A673 (cell line): ENCODE data around the gene ADARB2. TPM values are rescaled to one million over a fixed set of nuclear protein-coding genes. Genes with fewer than 3 reads are reported as not detected.

Experiments used
- BruUV-seq: library from RNA; stranded (reverse); fragments of 400-500 nt; replicated peaks from 2 replicates; lab custom pipeline; 2021; lab: Mats Ljungman, UMichigan
- CTCF ChIA-PET: fragments of 300-600 bp; sonication (Branson Sonifier 250); formaldehyde crosslinking; loops from one replicate; lab custom pipeline; 2022; ENCODE audit warnings: antibody characterized with exemption; lab: Charles Lee
- POLR2A ChIA-PET: fragments of 300-600 bp; sonication (Branson Sonifier 250); formaldehyde crosslinking; loops from one replicate; lab custom pipeline; 2022; ENCODE audit warnings: antibody characterized with exemption; ENCODE audit not compliant: low non-redundant PET; lab: Charles Lee
- DNase-seq: peaks from one replicate; pipeline ENCODE4 v3.0.0-alpha.2; 2015; ENCODE audit warnings: low spot score
- H3K27ac ChIP-seq: fragments of 200-600 bp; sonication (generic); 2 replicates; pipeline ENCODE4 v1.5.1; 2016; ENCODE audit warnings: mixed run types, low read depth, mild to moderate bottlenecking, mixed read lengths, antibody characterized with exemption, low read length; ENCODE audit not compliant: poor library complexity, severe bottlenecking
- H3K27me3 ChIP-seq: fragments of 200-600 bp; sonication (generic); replicated peaks from 2 replicates; pipeline ENCODE4 v1.6.1; 2017; ENCODE audit warnings: mixed run types, low read depth, mild to moderate bottlenecking, mixed read lengths, antibody characterized with exemption, low read length; ENCODE audit not compliant: insufficient read depth, poor library complexity
- H3K36me3 ChIP-seq: fragments of 200-600 bp; sonication (generic); 2 replicates; pipeline ENCODE4 v1.6.1; 2016; ENCODE audit warnings: mixed run types, mild to moderate bottlenecking, mixed read lengths, antibody characterized with exemption, low read length; ENCODE audit not compliant: insufficient read depth, poor library complexity, severe bottlenecking
- H3K4me1 ChIP-seq: fragments of 200-600 bp; sonication (generic); 2 replicates; pipeline ENCODE4 v1.6.1; 2017; ENCODE audit warnings: mixed run types, mild to moderate bottlenecking, mixed read lengths, antibody characterized with exemption, low read length; ENCODE audit not compliant: insufficient read depth, poor library complexity, severe bottlenecking
- H3K4me3 ChIP-seq: fragments of 200-600 bp; sonication (generic); 2 replicates; pipeline ENCODE4 v1.5.1; 2016; ENCODE audit warnings: low read depth, mixed run types, mild to moderate bottlenecking, mixed read lengths, low read length; ENCODE audit not compliant: poor library complexity, severe bottlenecking
- H3K9me3 ChIP-seq: fragments of 200-600 bp; sonication (generic); 2 replicates; pipeline ENCODE4 v1.6.1; 2016; ENCODE audit warnings: mixed run types, low read depth, mild to moderate bottlenecking, mixed read lengths, antibody characterized with exemption, low read length; ENCODE audit not compliant: poor library complexity, severe bottlenecking
- EZH2 ChIP-seq: fragments of 200-600 bp; sonication (generic); IDR thresholded peaks from 2 replicates; pipeline ENCODE4 v1.6.1; 2017; ENCODE audit warnings: borderline replicate concordance, low read depth, mild to moderate bottlenecking, mixed read lengths, antibody characterized with exemption, low read length; ENCODE audit not compliant: poor library complexity, severe bottlenecking
- intact Hi-C: fragments of 100-400 bp; cut with micrococcal nuclease; formaldehyde crosslinking; loops from one replicate; pipeline ENCODE4 v1.10.0; 2022; ENCODE audit not compliant: unreplicated experiment
- total RNA-seq: library from RNA; stranded (reverse); gene quantifications from 2 replicates; pipeline ENCODE4 v1.2.3, GENCODE V29; 2021
- TF ChIP-seq, protein P1 (sequence below): fragments of 300-800, 200-600 bp; sonication (generic); conservative IDR thresholded peaks from 2 replicates; pipeline ENCODE4 v1.5.1; 2017; ENCODE audit warnings: low read depth, mild to moderate bottlenecking, antibody characterized with exemption, low read length, moderate library complexity, mixed read lengths

Gene ADARB2
- total RNA-seq, 1 experiment from 2014 or later = not detected

GRCh38 chr10:1173091-1173490 is 564.2 kb downstream of the ADARB2 start:
- H3K36me3 ChIP-seq = no peaks in the 10 kb centered on the region
- ChIA-PET POLR2A (no interaction called here), CTCF (no interaction called here)
- no peaks in the 10 kb centered on the region for H3K4me1 ChIP-seq
- intact Hi-C loops = no loop called here
- no peaks in the 10 kb centered on the region for H3K9me3 ChIP-seq
- no peak for DNase-seq
- no TSS peak for BruUV-seq
- TF ChIP-seq, protein P1, sequence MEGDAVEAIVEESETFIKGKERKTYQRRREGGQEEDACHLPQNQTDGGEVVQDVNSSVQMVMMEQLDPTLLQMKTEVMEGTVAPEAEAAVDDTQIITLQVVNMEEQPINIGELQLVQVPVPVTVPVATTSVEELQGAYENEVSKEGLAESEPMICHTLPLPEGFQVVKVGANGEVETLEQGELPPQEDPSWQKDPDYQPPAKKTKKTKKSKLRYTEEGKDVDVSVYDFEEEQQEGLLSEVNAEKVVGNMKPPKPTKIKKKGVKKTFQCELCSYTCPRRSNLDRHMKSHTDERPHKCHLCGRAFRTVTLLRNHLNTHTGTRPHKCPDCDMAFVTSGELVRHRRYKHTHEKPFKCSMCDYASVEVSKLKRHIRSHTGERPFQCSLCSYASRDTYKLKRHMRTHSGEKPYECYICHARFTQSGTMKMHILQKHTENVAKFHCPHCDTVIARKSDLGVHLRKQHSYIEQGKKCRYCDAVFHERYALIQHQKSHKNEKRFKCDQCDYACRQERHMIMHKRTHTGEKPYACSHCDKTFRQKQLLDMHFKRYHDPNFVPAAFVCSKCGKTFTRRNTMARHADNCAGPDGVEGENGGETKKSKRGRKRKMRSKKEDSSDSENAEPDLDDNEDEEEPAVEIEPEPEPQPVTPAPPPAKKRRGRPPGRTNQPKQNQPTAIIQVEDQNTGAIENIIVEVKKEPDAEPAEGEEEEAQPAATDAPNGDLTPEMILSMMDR = no peak
- no peak overlapping the region for H3K27ac ChIP-seq
- H3K27me3 ChIP-seq = peaks cover 10% of the 10 kb centered on the region
- no peak overlapping the region for H3K4me3 ChIP-seq

DNA sequence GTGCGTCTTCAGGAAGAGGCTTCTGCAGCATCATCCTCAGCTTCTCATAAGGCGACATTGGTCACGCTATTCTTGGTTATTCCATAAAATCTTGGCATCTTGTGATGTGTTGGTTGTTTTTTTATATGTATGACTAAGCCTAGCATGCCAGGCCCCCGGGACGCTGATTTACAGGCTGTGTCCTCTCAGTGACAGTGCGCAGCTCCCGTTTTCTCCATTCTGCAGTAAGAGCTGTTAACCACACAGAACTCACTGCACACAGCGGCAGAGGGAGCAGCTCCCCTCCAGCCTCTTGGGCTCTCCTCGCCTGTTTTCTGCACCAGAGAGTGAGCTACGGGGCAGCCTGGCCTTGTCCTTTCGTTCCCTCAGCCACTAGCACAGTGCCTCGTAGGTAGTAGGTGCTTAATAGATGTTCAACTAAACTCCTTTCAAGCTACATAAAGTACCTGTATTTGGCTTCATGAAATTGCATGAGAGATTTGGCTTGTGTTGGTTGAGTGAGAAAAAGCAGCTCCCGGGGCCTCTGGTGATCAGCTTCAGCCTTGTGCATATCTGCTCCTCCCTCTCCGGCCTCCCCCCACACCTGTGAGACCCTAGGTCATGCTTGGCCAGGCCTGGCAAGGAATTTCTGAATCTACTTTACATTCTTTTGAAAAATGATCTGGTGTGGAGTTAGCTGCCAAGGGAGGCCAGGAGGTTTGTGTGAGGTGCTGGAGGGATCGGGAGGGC is 564.9 kb downstream of the ADARB2 start:
- peaks cover 17% of the 10 kb centered on the region for H3K27me3 ChIP-seq
- no peak overlapping the region for H3K27ac ChIP-seq
- no peaks in the 10 kb centered on the region for H3K36me3 ChIP-seq
- BruUV-seq = no TSS peak
- ChIA-PET CTCF (no interaction called here), POLR2A (no interaction called here)
- H3K4me3 ChIP-seq = no peak overlapping the region
- no peak for TF ChIP-seq EZH2
- TF ChIP-seq, protein P1 = no peak
- no peaks in the 10 kb centered on the region for H3K9me3 ChIP-seq
- DNase-seq = no peak
- no peaks in the 10 kb centered on the region for H3K4me1 ChIP-seq
- intact Hi-C loops = no loop called here

DNA sequence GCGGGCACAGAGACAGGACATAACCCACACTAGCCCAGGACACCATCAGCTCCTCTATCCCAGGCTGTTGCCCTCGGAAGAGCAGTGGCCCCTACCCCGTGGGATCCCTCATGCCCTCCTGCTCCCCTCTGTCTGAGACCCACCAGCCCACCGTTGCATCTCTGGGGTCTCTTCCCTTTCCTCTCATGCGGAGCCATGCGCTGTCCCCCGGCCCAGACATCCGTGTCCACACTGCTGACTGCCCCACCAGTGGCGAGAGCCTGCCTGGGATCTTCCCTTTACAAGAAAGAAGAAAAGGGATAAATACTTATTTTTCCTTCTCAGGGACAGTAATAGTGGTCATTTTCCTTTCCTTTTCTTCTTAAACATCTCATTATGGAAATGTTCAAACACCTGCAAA is 565.7 kb downstream of the ADARB2 start:
- peaks cover 19% of the 10 kb centered on the region for H3K27me3 ChIP-seq
- H3K4me1 ChIP-seq = no peaks in the 10 kb centered on the region
- TF ChIP-seq, protein P1 = no peak
- TF ChIP-seq EZH2 = no peak
- no TSS peak for BruUV-seq
- no peak overlapping the region for H3K27ac ChIP-seq
- no peaks in the 10 kb centered on the region for H3K9me3 ChIP-seq
- intact Hi-C loops = no loop called here
- ChIA-PET CTCF (no interaction called here), POLR2A (no interaction called here)
- H3K36me3 ChIP-seq = no peaks in the 10 kb centered on the region
- H3K4me3 ChIP-seq = no peak overlapping the region
- DNase-seq = no peak
